SU-DHL-6 (cell line): ENCODE measurements around the gene THG1L.

Source experiments
- H2AFZ ChIP-seq: fragments of 200-600 bp; sonication (generic); 2 replicates; pipeline ENCODE4 v1.6.1; 2014; ENCODE audit warnings: low read depth, mild to moderate bottlenecking, moderate library complexity, mixed read lengths, antibody characterized with exemption, low read length; ENCODE audit not compliant: severe bottlenecking
- H3F3A ChIP-seq: fragments of 200-600 bp; shearing (Covaris generic); 2 replicates; pipeline ENCODE4 v1.6.0; 2016; ENCODE audit warnings: antibody characterized with exemption, mild to moderate bottlenecking; ENCODE audit not compliant: insufficient read depth
- H3K27ac ChIP-seq: fragments of 200-600 bp; sonication (generic); 2 replicates; pipeline ENCODE4 v1.5.1; 2016; ENCODE audit warnings: low read depth, mild to moderate bottlenecking, low read length, moderate library complexity, mixed read lengths
- H3K27me3 ChIP-seq: fragments of 200-600 bp; sonication (generic), shearing (Covaris generic); 2 replicates; pipeline ENCODE4 v1.6.0; 2014; ENCODE audit warnings: mild to moderate bottlenecking, low read length
- H3K36me3 ChIP-seq: fragments of 200-600 bp; sonication (generic); 2 replicates; pipeline ENCODE4 v1.6.1; 2014; ENCODE audit warnings: mild to moderate bottlenecking, low read length, mixed read lengths
- H3K4me2 ChIP-seq: fragments of 300-600, 200-600 bp; shearing (Covaris generic), sonication (generic); 2 replicates; pipeline ENCODE4 v1.6.0; 2014; ENCODE audit warnings: low read length, low read depth, mild to moderate bottlenecking; ENCODE audit not compliant: poor library complexity, severe bottlenecking
- H3K4me3 ChIP-seq: fragments of 200-600 bp; sonication (generic); 2 replicates; pipeline ENCODE4 v1.5.1; 2014; ENCODE audit warnings: antibody characterized with exemption, low read length, mild to moderate bottlenecking, mixed read lengths; ENCODE audit not compliant: insufficient read depth, poor library complexity, severe bottlenecking
- H3K79me2 ChIP-seq: fragments of 200-600 bp; sonication (generic); 2 replicates; pipeline ENCODE4 v1.6.1; 2014; ENCODE audit warnings: mild to moderate bottlenecking, low read length, moderate library complexity; ENCODE audit not compliant: insufficient read depth
- H3K9ac ChIP-seq: fragments of 200-600 bp; sonication (generic); 2 replicates; pipeline ENCODE4 v1.7.0; 2014; ENCODE audit warnings: mild to moderate bottlenecking, low read length
- H3K9me2 ChIP-seq: fragments of 200-600 bp; sonication (generic); replicated peaks from 2 replicates; pipeline ENCODE4 v1.6.1; 2014; ENCODE audit warnings: low read length; ENCODE audit not compliant: insufficient read depth
- H3K9me3 ChIP-seq: fragments of 200-600 bp; sonication (generic); 2 replicates; pipeline ENCODE4 v1.6.1; 2014; ENCODE audit warnings: low read length, mixed read lengths; ENCODE audit not compliant: insufficient read depth
- H4K20me1 ChIP-seq: fragments of 200-600 bp; sonication (generic); 2 replicates; pipeline ENCODE4 v1.6.1; 2014; ENCODE audit warnings: low read depth, mild to moderate bottlenecking, antibody characterized with exemption, low read length, moderate library complexity, mixed read lengths
- EZH2phosphoT487 ChIP-seq: fragments of 200-600 bp; sonication (generic), shearing (Covaris generic); conservative IDR thresholded peaks from 2 replicates; pipeline ENCODE4 v1.6.1; 2018; ENCODE audit warnings: mild to moderate bottlenecking, antibody characterized with exemption, low read length, moderate library complexity, mixed read lengths
- TF ChIP-seq, protein P1 (sequence below): fragments of 200-600 bp; sonication (generic); IDR thresholded peaks from one replicate; pipeline ENCODE4 v1.5.1; 2017; ENCODE audit warnings: antibody characterized with exemption, mild to moderate bottlenecking, low read length, moderate library complexity; ENCODE audit not compliant: insufficient read depth, poor library complexity, severe bottlenecking

The THG1L gene

DNA sequence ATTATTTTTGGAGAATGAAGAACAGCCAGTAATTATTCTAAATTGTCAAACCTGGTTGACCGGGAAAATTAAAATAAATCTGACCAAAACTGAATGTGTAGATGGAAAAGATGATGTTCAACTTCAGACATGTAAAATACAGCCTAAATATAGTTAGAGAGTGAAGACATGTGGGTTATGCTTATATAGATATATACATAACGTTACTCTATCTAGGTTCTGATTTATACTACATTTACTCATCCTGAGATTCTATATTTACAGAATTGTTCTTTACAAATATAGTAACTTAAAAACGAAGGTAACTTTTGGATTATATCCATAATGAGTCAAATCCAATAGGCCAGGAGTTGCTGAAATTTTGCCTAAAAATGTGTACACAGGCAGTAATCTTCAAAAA is 20.8 kb upstream of the THG1L start:
- H3K9me3 ChIP-seq: no peaks in the 10 kb centered on the region
- no peaks in the 10 kb centered on the region for H3K36me3 ChIP-seq
- H3K27ac ChIP-seq: no peak overlapping the region
- H3K9ac ChIP-seq: no peak overlapping the region
- H3K9me2 ChIP-seq: no peaks in the 10 kb centered on the region
- H3K4me2 ChIP-seq: no peak overlapping the region
- H4K20me1 ChIP-seq: no peaks in the 10 kb centered on the region
- TF ChIP-seq, protein P1, sequence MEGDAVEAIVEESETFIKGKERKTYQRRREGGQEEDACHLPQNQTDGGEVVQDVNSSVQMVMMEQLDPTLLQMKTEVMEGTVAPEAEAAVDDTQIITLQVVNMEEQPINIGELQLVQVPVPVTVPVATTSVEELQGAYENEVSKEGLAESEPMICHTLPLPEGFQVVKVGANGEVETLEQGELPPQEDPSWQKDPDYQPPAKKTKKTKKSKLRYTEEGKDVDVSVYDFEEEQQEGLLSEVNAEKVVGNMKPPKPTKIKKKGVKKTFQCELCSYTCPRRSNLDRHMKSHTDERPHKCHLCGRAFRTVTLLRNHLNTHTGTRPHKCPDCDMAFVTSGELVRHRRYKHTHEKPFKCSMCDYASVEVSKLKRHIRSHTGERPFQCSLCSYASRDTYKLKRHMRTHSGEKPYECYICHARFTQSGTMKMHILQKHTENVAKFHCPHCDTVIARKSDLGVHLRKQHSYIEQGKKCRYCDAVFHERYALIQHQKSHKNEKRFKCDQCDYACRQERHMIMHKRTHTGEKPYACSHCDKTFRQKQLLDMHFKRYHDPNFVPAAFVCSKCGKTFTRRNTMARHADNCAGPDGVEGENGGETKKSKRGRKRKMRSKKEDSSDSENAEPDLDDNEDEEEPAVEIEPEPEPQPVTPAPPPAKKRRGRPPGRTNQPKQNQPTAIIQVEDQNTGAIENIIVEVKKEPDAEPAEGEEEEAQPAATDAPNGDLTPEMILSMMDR: no peak
- no peak for TF ChIP-seq EZH2phosphoT487
- no peak overlapping the region for H3K4me3 ChIP-seq
- H3K27me3 ChIP-seq: no peaks in the 10 kb centered on the region
- no peaks in the 10 kb centered on the region for H3F3A ChIP-seq
- no peaks in the 10 kb centered on the region for H3K79me2 ChIP-seq
- H2AFZ ChIP-seq: no peak overlapping the region

DNA sequence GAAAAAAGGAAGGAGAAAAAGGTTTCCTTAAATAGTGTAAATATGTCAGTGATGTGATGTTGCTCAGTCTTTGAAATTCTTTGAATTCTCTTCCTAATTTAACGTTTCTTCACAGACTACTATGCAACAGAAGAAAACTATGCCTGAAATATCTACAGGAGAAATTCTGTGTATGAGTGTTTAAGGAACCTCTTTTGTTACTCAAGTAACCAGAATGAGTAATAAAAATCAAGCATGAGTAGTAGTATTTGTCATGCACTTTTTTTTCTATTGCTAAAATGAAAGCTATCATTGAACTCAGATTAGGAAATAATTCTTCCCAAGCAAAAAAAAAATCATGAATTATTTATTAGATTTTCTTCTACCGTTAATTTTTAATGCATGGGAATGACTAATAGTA is 20.3 kb upstream of the THG1L start:
- Histone ChIP-seq H3F3A (no peaks in the 10 kb centered on the region), H3K79me2 (no peaks in the 10 kb centered on the region), H3K4me2 (no peak overlapping the region), H3K4me3 (no peak overlapping the region), H3K9me2 (no peaks in the 10 kb centered on the region), H3K36me3 (no peaks in the 10 kb centered on the region), H3K27me3 (no peaks in the 10 kb centered on the region), H3K27ac (no peak overlapping the region), H2AFZ (no peak overlapping the region), H3K9me3 (no peaks in the 10 kb centered on the region), H4K20me1 (no peaks in the 10 kb centered on the region), H3K9ac (no peak overlapping the region)
- TF ChIP-seq EZH2phosphoT487: no peak
- TF ChIP-seq, protein P1: no peak

DNA sequence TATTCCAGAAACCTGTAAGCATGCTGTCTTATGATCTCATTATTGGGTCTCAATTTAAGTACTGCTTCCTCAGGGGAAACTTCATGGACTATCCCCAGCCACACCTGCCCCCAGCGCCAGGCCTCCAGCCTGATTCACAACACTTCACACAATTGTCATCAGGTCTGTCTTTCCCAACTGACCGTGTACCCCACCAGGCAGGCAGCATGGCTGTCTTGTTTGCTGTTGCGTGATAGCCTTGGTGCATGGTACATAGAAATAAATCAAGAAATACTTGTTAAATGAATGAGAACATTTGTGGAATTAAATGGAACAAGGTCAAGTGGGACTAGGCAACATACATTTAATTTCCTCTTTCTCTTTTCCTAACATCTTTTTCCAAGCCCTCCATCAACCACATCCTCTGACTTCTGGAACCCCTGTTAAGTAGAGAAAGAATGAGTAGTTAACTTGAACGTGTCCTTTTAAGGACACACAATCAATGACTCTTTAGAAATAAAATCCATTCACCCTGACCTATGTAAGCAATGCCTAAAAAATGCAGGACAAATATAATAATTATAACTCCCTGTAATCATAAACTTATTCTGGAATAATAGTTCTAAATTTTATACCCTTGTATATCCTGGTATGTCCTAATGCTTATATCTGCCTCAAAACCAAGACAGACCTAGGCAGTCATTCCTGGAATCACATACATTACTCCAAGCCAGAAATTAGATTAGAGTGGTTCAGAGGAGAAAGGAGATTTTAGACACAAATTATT is 17.2 kb upstream of the THG1L start:
- Histone ChIP-seq H3K27ac (no peak overlapping the region), H3F3A (no peaks in the 10 kb centered on the region), H2AFZ (no peak overlapping the region), H3K4me3 (no peak overlapping the region), H3K9me2 (no peaks in the 10 kb centered on the region), H3K79me2 (no peaks in the 10 kb centered on the region), H3K36me3 (no peaks in the 10 kb centered on the region), H4K20me1 (no peaks in the 10 kb centered on the region), H3K9me3 (no peaks in the 10 kb centered on the region), H3K9ac (no peak overlapping the region), H3K4me2 (no peak overlapping the region), H3K27me3 (no peaks in the 10 kb centered on the region)
- TF ChIP-seq, protein P1: no peak
- no peak for TF ChIP-seq EZH2phosphoT487
